T-helper 2 cell (primary cell): Measurements from ENCODE around the gene VWDE.
"Not testable (repeated sequence)": the region's sequence is repeated elsewhere in the genome, so short reads cannot be mapped to it uniquely, and the experiment has no call there.

ENCODE experiments used
- DNase-seq, 5 experiments: peaks; one replicate each; pipeline versions ENCODE4 v3.0.0 to v3.0.0-alpha.2; 2012 to 2022
- total RNA-seq, 2 donors: gene quantifications; one replicate each; lab custom pipeline; 2026; lab: John Stamatoyannopoulos, UW

The VWDE gene
- 4.4 to 7.8 reads per million in 2 donors for total RNA-seq

- DNase-seq = peak; percentile 7 to 65 (median 24)
These were observed at the start of gene VWDE for GRCh38 chr7:12403287-12404181. VWDE (minus strand) TSS chr7:12403865; CDS start chr7:12403716, 149 bp downstream.

- DNase-seq = not testable (repeated sequence)
These were observed 49.5 kb upstream of the VWDE start for GRCh38 chr7:12453136-12453535.

GRCh38 chr7:12450615-12451014 lies 47.0 kb upstream of the VWDE start:
- no peak for DNase-seq

- DNase-seq = no peak
These were observed 41.1 kb upstream of the VWDE start for GRCh38 chr7:12444785-12445184.

- no peak for DNase-seq
These were observed 36.6 kb upstream of the VWDE start for GRCh38 chr7:12440229-12440628.

- peak in 1 of 5 experiments; percentile 2 for DNase-seq
These were observed 33.4 kb upstream of the VWDE start for GRCh38 chr7:12436896-12437535.

GRCh38 chr7:12436126-12436525 lies 32.5 kb upstream of the VWDE start:
- no peak for DNase-seq

- no peak for DNase-seq
These were observed 30.5 kb upstream of the VWDE start for GRCh38 chr7:12434012-12434642.

GRCh38 chr7:12431886-12432556 lies 28.4 kb upstream of the VWDE start:
- DNase-seq = no peak

- DNase-seq = no peak
These were observed 21.6 kb upstream of the VWDE start for GRCh38 chr7:12425311-12425710.

- DNase-seq = no peak
These were observed 20.5 kb upstream of the VWDE start for GRCh38 chr7:12423997-12424745.

- DNase-seq = no peak
These were observed 19.8 kb upstream of the VWDE start for GRCh38 chr7:12423355-12423996.

GRCh38 chr7:12422554-12423320 lies 19.1 kb upstream of the VWDE start:
- no peak for DNase-seq

GRCh38 chr7:12418452-12418851 lies 14.8 kb upstream of the VWDE start:
- no peak for DNase-seq

GRCh38 chr7:12415072-12415471 lies 11.4 kb upstream of the VWDE start:
- no peak for DNase-seq

GRCh38 chr7:12412407-12412806 lies 8.7 kb upstream of the VWDE start:
- DNase-seq = no peak

- DNase-seq = no peak
These were observed 6.9 kb upstream of the VWDE start for GRCh38 chr7:12410523-12410922.

GRCh38 chr7:12409097-12409711 lies 5.5 kb upstream of the VWDE start:
- DNase-seq = no peak

GRCh38 chr7:12407652-12408051 lies 4.0 kb upstream of the VWDE start:
- DNase-seq = not testable (repeated sequence)

- no peak for DNase-seq
These were observed 1.3 kb downstream of the VWDE start for GRCh38 chr7:12402365-12402725.
